Islet of Langerhans (tissue), 1 donor: ENCODE data around the gene NMNAT2.

Source experiments
- FAIRE-seq: peaks from one replicate; lab custom pipeline; 2011; peaks lifted over from hg19 to GRCh38; lab: Jason Lieb, UNC

Gene NMNAT2

DNA sequence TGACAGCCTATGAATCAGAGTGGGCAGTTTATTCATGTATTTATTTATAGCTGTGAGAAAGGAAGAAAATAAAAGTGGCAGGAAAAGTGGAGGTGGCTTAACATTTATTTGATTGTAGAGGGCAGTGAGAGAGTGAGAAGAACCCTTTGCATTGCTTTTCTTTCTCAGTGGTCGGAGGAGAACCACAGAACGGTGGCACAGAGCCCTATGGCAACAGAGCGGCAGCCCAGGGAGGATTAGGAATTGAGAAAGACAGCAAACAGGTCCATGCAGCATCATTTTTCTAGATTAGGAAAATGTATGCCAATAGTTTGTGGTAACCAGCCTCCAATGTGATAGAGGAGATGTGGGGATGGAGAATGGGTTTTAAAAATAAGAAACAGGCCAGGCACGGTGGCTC lies 53.1 kb downstream of the NMNAT2 start:
- FAIRE-seq = no peak

- FAIRE-seq = no peak
Observed at GRCh38 chr1:183363972-183364371, 54.2 kb downstream of the NMNAT2 start.

DNA sequence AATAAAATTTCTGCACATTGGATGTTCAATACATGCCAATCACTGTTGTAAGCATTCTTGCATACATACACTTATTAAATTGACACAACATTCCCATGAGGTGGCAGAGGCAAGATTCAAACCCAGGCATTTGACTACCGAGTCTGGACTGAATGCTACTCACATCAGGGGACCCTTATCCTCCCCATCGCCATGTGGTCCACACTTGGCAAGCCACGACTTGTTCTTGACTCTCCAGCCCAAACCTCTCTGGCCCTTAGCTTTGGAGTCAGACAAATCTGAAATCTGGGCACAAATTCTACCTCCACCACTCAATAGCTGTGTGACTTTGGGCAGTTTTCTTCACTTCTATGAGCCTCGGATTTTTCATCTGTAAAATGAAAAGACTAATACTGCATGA lies 57.1 kb downstream of the NMNAT2 start:
- no peak for FAIRE-seq

- FAIRE-seq = no peak
Observed at GRCh38 chr1:183360473-183360872, 57.7 kb downstream of the NMNAT2 start.

DNA sequence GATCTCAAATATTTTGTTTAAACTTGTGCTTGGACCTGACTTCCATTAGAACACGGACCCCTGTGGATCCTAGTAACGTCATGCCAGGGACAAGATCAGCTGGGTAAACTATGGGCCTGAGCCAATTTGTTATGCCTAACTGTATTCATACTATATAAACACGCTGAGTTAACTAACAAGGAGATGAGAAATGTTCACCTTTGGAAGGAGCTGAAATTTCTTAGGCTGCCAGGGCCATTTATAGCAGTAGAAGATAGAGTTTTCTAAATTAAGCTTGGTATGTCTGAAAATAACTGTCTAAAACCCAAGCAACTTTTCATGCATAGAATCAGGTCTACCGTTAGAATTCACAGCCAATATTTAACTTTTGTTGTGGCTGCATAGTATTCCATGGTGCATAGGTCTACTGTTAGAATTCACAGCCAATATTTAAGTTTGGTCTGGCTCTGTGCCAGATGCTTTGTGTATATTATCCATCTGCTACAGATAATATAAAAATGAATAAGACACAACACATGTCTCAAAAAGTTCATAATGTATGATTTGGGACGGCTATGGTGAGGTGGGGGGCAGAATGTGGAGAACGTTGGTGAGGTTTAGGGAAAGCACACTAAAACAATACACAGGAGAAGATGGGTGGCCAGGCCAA lies 61.5 kb downstream of the NMNAT2 start:
- FAIRE-seq = no peak

- no peak for FAIRE-seq
Observed at GRCh38 chr1:183355797-183356196, 62.4 kb downstream of the NMNAT2 start.

- no peak for FAIRE-seq
Observed at GRCh38 chr1:183355181-183355580, 63.0 kb downstream of the NMNAT2 start.

DNA sequence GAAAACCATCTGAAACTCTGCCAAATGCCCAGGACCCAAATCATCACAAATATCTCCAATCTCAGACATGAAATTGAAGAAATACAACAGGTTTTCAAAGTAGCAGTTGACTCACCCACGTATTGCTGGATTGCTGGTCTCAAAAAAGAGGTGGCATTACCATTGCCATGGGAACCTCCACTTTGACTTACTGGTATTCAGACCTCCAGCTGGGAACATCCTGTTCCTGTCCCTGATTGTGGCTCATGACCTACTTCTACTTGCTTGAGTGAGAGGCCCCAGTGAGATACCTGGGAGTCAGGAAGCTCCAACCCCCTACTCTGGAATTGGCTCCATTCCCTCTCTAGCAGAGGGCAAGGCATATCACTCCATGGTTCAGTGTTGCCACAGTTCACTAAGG lies 64.6 kb downstream of the NMNAT2 start:
- no peak for FAIRE-seq

- FAIRE-seq = no peak
Observed at GRCh38 chr1:183349201-183349711, 68.9 kb downstream of the NMNAT2 start.

DNA sequence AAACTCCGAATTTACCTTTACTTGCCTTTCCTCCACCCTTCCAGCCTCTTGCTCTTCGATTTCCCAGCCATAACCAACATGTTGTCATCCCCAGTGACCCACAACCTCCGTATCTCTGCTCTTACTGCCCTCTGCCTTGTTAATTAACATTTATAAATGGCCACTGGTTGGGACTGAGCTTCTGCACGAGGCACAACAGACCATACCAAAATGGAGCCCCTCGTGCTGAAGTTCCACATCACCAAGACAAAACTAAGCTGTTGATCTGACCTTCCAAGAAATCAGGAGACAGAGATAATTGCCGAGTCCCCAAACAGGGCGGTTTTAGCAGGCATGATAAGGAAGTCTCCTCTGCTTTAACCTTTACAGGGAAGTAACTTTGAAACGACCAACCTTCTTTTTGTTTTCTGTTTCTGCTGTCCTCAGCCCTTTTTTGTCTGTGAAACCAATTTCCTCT lies 71.9 kb downstream of the NMNAT2 start:
- FAIRE-seq = no peak

DNA sequence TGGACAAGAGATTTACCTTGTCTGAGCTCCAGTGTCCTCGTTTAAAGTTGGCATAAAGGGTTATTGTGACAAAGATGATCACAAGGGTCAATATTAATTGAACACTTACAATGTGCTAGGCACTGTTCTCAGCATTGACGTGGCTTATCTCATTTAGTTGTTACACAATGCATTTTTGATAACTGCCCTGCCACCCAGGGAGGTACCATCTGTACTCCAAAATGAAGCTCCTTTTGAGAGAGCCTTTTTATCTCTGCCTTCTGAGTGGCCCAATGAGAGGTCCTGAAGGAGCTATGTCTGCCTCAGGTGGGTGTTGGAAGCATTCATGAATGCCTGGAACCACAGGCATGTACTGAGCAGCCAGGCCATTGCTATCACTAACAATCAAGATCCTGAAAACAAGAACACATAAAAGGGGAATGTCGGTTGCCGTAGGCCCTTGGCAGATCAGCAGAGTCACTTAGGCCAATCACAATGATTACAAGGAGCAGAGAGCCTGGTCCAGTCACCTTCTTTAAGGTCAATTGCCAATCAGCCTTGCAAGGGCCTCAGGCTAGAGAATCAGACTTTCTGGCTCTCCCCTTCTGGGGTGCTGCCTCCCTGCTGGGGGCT lies 78.5 kb downstream of the NMNAT2 start:
- FAIRE-seq = no peak

GRCh38 chr1:183331091-183331742 lies 87.0 kb downstream of the NMNAT2 start:
- no peak for FAIRE-seq

DNA sequence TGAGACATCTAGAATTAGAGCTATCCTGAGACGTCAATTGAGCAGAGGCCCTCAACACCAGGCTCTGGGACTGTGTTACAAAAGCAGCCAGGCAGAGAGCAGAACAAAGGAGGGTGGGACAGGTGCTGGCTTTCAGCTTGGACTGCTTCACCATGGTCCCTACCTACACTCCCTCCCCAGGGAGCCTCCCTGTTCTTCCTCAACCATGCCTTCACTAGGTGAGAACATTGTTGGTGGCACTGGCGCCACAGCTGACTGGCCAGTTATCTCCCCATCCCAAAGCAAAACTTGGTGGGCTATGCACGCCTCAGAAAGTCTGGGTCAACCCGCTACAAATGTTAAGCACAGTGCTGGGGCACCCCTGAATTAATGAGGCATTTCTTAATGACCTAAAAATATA lies 87.8 kb downstream of the NMNAT2 start:
- FAIRE-seq = no peak

- FAIRE-seq = no peak
Observed at GRCh38 chr1:183328371-183328770, 89.8 kb downstream of the NMNAT2 start.

DNA sequence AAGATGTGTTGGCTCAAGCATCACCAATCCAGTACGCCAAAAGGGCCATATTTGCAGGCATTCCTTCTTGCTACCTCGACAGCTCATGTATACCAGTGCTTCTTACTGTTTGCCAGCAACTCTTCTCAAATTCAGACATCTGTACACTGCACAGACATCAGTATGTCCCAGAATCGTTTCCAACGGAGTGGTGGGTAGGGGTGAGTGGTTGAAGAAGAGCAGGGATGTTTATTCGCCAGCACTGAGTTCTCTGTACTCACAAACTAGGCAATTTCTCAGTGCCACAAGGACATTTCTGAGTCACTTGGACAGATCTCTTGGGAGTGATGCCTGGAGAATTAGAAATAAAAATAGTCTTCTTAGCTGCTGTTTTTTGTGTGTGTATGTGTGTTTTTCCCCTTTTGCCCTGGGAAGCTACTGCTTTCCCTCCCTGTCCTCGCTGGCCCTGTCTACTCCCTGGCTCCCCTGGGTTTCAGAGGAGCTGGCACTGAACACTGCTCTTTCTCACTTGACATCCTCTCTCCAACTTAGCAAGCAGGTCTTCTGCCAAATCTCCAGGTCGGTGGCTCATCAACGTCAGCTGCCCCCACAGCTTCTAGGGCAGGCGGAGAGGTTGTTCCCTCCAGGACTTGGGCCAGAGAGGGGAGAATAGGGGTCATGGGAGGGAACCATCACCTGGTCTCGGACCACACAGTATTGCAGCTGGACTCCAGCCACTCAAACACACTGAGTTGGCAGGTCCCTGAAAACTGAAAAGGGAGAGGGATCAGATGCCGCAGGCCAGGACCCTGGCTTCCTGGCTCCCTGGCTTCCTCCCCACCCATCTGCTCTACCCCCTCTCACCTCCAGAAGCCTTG lies 90.5 kb downstream of the NMNAT2 start:
- FAIRE-seq = no peak

DNA sequence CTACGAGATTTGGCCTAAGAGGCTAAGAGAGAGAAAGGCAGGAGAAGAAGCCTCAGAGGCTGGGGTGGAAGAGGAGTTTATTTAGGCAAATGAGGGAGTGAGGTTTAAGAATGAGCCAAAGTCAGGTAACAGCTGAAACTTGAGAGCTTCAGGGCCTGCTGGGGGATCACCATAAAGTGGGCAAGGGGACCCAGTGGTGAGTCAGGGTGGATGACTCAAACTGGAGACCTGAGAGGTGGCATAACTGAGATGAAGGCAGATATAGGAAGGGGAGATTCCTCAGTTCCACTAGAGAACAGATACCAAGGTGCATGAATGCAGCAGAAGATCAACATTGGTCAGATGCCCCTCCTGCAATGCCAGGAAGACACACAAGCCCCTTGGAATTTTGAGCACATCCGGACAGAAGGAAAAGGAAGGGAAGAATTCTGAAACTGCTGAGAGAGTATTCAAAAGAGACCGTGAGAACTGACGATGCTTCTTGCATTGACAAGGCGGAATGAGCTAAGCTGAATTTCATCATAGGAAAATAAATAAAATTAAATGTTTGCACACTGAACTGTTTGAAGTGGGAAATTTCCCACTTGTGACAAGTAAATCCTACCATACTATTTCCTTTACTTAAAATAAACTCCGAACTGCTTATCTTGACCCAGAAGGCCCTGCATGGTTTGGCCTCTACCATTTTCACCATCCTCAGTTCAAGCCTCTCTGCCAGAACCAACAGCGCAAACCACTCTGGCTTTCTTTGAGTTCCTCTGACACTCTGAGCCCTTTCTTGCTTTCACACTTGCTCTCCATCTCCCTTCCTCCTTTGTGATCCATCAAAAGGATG lies 94.1 kb downstream of the NMNAT2 start:
- FAIRE-seq = no peak

- FAIRE-seq = no peak
Observed at GRCh38 chr1:183319606-183320005, 98.6 kb downstream of the NMNAT2 start.

GRCh38 chr1:183319051-183319450 lies 99.1 kb downstream of the NMNAT2 start:
- FAIRE-seq = no peak

DNA sequence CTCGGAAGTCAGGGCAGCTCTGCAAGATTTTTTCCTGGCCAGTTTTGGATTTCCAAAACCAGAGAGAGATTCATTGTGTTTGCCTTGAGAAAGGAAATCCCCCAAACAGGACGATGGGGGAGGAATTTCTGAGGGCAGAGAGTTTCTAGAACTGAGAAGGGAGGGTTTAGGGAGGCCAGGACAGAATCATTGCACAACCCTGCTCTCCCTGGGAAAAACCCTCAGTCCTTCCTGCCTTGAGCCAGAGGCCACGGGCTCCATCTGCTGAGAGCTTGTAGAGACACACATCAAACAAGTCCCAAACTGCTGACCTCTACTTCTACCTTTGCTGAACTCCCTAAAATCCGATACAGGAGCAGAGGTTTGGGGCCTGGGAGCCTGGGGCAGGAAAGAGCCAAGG lies 99.7 kb downstream of the NMNAT2 start:
- FAIRE-seq = no peak

DNA sequence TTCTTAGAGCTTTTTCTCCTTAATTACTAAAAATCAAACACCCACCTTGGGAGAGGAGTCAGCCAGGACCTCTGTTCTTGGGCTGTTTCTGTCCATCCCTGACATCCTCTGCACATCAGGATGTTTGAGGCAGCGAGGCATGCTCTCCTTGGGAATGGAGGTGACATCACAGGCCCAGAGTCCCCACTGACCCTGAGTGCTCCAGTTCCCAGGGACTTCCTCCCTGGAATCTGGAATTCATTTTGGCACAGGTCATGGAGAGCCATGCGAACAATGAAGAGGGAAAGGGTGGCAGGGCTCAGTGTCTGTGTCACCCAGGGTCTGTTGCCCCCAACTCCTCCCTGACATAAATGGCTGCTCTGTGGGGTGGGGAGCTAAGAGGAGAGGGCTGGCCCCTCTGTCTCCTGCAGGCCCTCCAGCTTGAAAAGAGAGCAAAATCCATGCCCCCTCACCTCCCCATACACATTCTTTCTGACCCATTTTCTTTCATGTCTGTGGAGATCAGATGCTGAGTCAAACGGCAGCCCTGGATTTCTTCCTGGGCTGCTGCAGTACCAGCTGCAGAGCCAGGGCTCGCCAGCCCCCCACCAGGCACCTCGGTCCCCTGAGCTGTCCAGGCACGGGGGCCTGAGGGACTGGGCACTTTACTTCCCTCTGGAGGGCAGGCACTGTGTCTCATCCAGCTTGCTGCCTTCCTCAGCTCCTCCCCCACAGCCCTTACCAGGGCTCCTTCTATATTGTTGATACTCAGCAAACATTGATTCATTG lies 102.0 kb downstream of the NMNAT2 start:
- no peak for FAIRE-seq

DNA sequence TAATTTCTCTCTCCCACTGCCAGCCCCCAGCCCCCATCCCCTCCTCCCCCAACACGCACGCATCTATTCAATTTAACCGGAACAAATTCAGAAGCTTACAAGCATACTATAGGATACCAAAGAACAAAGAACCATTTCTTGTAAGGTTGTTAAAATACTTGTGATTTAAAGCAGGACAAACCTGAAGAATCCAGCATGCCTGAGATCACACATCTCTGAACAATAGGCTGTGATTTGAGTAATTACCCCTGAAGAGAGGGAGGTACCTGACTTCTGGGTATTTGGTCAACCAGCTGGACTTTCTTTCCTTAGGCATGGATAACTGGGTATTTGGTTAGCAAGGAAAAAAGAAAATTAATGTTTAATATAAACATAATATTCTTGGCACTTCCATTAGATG lies 105.1 kb downstream of the NMNAT2 start:
- no peak for FAIRE-seq
